Caco-2 (cell line): ENCODE results near the gene CLK2. TPM values are rescaled to one million over a fixed set of nuclear protein-coding genes. Genes with fewer than 3 reads are reported as not detected.

Experiments used
- BruUV-seq: library from RNA; stranded (reverse); fragments of 400-500 nt; replicated peaks from 2 replicates; lab custom pipeline; 2021; lab: Mats Ljungman, UMichigan
- CTCF ChIA-PET: fragments of 300-600 bp; sonication (Branson Sonifier 250); formaldehyde crosslinking; loops from one replicate; lab custom pipeline; 2022; ENCODE audit warnings: antibody characterized with exemption; lab: Charles Lee
- POLR2A ChIA-PET: fragments of 300-600 bp; sonication (Branson Sonifier 250); formaldehyde crosslinking; loops from one replicate; lab custom pipeline; 2022; ENCODE audit warnings: antibody characterized with exemption; lab: Charles Lee
- DNase-seq, 2 experiments: peaks; one replicate each; pipeline versions ENCODE4 v3.0.0 to v3.0.0-alpha.2; 2020 to 2022
- H3K27me3 ChIP-seq: replicated peaks from 2 replicates; pipeline ENCODE4 v1.6.0; 2011; ENCODE audit warnings: low read length; ENCODE audit not compliant: control insufficient read depth, insufficient read depth
- H3K36me3 ChIP-seq: 2 replicates; pipeline ENCODE4 v1.5.1; 2011; ENCODE audit warnings: low read length; ENCODE audit not compliant: control insufficient read depth, insufficient read depth
- H3K4me1 ChIP-seq: fragments of 250-450 bp; sonication (Bioruptor Pico); 2 replicates; pipeline ENCODE4 v1.5.1; 2020; ENCODE audit warnings: mild to moderate bottlenecking
- H3K4me3 ChIP-seq: 2 replicates; pipeline ENCODE4 v1.5.1; 2011; ENCODE audit warnings: low read depth, mild to moderate bottlenecking, control low read depth, low read length
- H3K9me3 ChIP-seq: fragments of 250-450 bp; sonication (Bioruptor Pico); 2 replicates; pipeline ENCODE4 v1.5.1; 2020; ENCODE audit warnings: mild to moderate bottlenecking, moderate library complexity
- H3K27ac Mint-ChIP-seq: one replicate; pipeline ENCODE4 v1.8.0; 2022; ENCODE audit warnings: mixed read lengths; ENCODE audit not compliant: unreplicated experiment
- H3K27me3 Mint-ChIP-seq: one replicate; pipeline ENCODE4 v1.8.0; 2022; ENCODE audit warnings: mixed read lengths; ENCODE audit not compliant: insufficient read depth, unreplicated experiment
- H3K36me3 Mint-ChIP-seq: one replicate; pipeline ENCODE4 v1.8.0; 2022; ENCODE audit warnings: mild to moderate bottlenecking, mixed read lengths; ENCODE audit not compliant: insufficient read depth, unreplicated experiment
- H3K4me1 Mint-ChIP-seq: one replicate; pipeline ENCODE4 v1.8.0; 2022; ENCODE audit warnings: low read depth, mixed read lengths; ENCODE audit not compliant: unreplicated experiment
- H3K4me3 Mint-ChIP-seq: one replicate; pipeline ENCODE4 v1.8.0; 2022; ENCODE audit warnings: mild to moderate bottlenecking, moderate library complexity, mixed read lengths; ENCODE audit not compliant: unreplicated experiment
- H3K9me3 Mint-ChIP-seq: one replicate; pipeline ENCODE4 v1.8.0; 2022; ENCODE audit warnings: mixed read lengths; ENCODE audit not compliant: unreplicated experiment
- CTCF ChIP-seq, 2 experiments: fragments of 200-600 bp in 1 of 2; IDR thresholded peaks; 1 replicate in 1 of 2; 2 replicates in 1 of 2; pipeline versions ENCODE4 v1.5.1 to v1.8.0; 2011 to 2022; ENCODE audit warnings: antibody characterized with exemption in 1 of 2, control low read depth in 1 of 2, inconsistent platforms in 1 of 2, low read depth in 1 of 2, low read length in 1 of 2, mild to moderate bottlenecking in 1 of 2, moderate library complexity in 1 of 2; ENCODE audit not compliant: insufficient read depth in 1 of 2, severe bottlenecking in 1 of 2, unreplicated experiment in 1 of 2
- intact Hi-C: fragments of 100-400 bp; cut with micrococcal nuclease; formaldehyde crosslinking; loops from one replicate; pipeline ENCODE4 v1.10.0; 2022; ENCODE audit not compliant: unreplicated experiment
- total RNA-seq: library from RNA; stranded (reverse); gene quantifications from 2 replicates; pipeline ENCODE4 v1.2.3, GENCODE V29; 2022

Gene CLK2
- total RNA-seq, 1 experiment from 2014 or later = 57.5 TPM

GRCh38 chr1:155261493-155261851 lies 11.8 kb downstream of the CLK2 start:
- Mint-ChIP-seq H3K27me3 (no peaks in the 10 kb centered on the region), H3K4me1 (peaks cover 23% of the 10 kb centered on the region), H3K4me3 (peak overlapping the region; percentile 95), H3K27ac (peak overlapping the region; percentile 94), H3K36me3 (peaks cover 84% of the 10 kb centered on the region), H3K9me3 (no peaks in the 10 kb centered on the region)
- intact Hi-C loops = no loop called here
- ChIA-PET POLR2A (interaction anchor here (0.7 to 1.9 kb wide), 3 partner anchors 12 to 63 kb away, joined by 3 to 18 read pairs (median 4); partner anchors contain the start of gene CLK2), CTCF (interaction anchor here (0.6 to 1.9 kb wide), 7 partner anchors 11 to 68 kb away, joined by 3 to 12 read pairs (median 7); partner anchors contain the start of genes CLK2, FDPS and HCN3)
- H3K4me3 ChIP-seq = peak overlapping the region; percentile 65
- no TSS peak for BruUV-seq
- H3K4me1 ChIP-seq = peaks cover 4% of the 10 kb centered on the region
- H3K9me3 ChIP-seq = no peaks in the 10 kb centered on the region
- peaks cover 3% of the 10 kb centered on the region for H3K36me3 ChIP-seq
- TF ChIP-seq CTCF (IDR thresholded peaks at IDR 0.05; ENCODE audit: insufficient read depth in 1 of 2, low read depth in 1 of 2, low read length in 1 of 2, severe bottlenecking in 1 of 2, unreplicated experiment in 1 of 2) = no peak
- DNase-seq = no peak
- no peaks in the 10 kb centered on the region for H3K27me3 ChIP-seq

GRCh38 chr1:155260276-155260675 lies 13.0 kb downstream of the CLK2 start:
- Mint-ChIP-seq H3K36me3 (peaks cover 74% of the 10 kb centered on the region), H3K9me3 (no peaks in the 10 kb centered on the region), H3K4me3 (peak overlapping the region; percentile 95), H3K4me1 (peaks cover 23% of the 10 kb centered on the region), H3K27ac (no peak overlapping the region), H3K27me3 (no peaks in the 10 kb centered on the region)
- Histone ChIP-seq H3K27me3 (no peaks in the 10 kb centered on the region), H3K9me3 (no peaks in the 10 kb centered on the region), H3K4me3 (no peak overlapping the region), H3K36me3 (no peaks in the 10 kb centered on the region; the same call in none of the 2 replicates), H3K4me1 (peaks cover 4% of the 10 kb centered on the region)
- intact Hi-C loops = no loop called here
- POLR2A ChIA-PET = interaction anchor here (1.8 kb wide), 1 partner anchor 13 kb away, joined by 6 read pairs; the partner anchor contains the start of gene CLK2
- CTCF ChIA-PET = no interaction called here
- DNase-seq = no peak
- TF ChIP-seq CTCF (IDR thresholded peaks at IDR 0.05; ENCODE audit: insufficient read depth in 1 of 2, low read depth in 1 of 2, low read length in 1 of 2, severe bottlenecking in 1 of 2, unreplicated experiment in 1 of 2) = no peak
- BruUV-seq = no TSS peak

GRCh38 chr1:155256058-155256852 lies 17.0 kb downstream of the CLK2 start:
- no peak for DNase-seq
- H3K27ac Mint-ChIP-seq = peak overlapping the region; percentile 93
- CTCF ChIA-PET = interaction anchor here (0.6 to 1.6 kb wide), 2 partner anchors 17 to 67 kb away, joined by 3 to 7 read pairs; partner anchors contain the start of gene CLK2
- H3K27me3 Mint-ChIP-seq = no peaks in the 10 kb centered on the region
- no peaks in the 10 kb centered on the region for H3K36me3 ChIP-seq
- H3K9me3 ChIP-seq = no peaks in the 10 kb centered on the region
- H3K4me3 Mint-ChIP-seq = peak overlapping the region; percentile 92
- no TSS peak for BruUV-seq
- peak overlapping the region; percentile 52 for H3K4me3 ChIP-seq
- H3K9me3 Mint-ChIP-seq = no peaks in the 10 kb centered on the region
- peaks cover 39% of the 10 kb centered on the region for H3K36me3 Mint-ChIP-seq
- H3K4me1 Mint-ChIP-seq = peaks cover 20% of the 10 kb centered on the region
- intact Hi-C loops = no loop called here
- TF ChIP-seq CTCF (IDR thresholded peaks at IDR 0.05; ENCODE audit: insufficient read depth in 1 of 2, low read depth in 1 of 2, low read length in 1 of 2, severe bottlenecking in 1 of 2, unreplicated experiment in 1 of 2) = no peak
- no peaks in the 10 kb centered on the region for H3K27me3 ChIP-seq
- POLR2A ChIA-PET = no interaction called here
- no peaks in the 10 kb centered on the region; the same call in 1 of the 2 replicates for H3K4me1 ChIP-seq
